HepG2 (cell line): ENCODE measurements around the gene CFTR. TPM values are rescaled to one million over a fixed set of nuclear protein-coding genes. Genes with fewer than 3 reads are reported as not detected.

Experiments used
- ATAC-seq: fragments of 200-7000 bp; cut with Tn5 transposase; 3 replicates; pipeline ENCODE4 v1.9.1; 2020; ENCODE audit warnings: mild to moderate bottlenecking, moderate library complexity
- BruUV-seq: library from RNA; stranded (reverse); fragments of 400-500 nt; replicated peaks from 2 replicates; lab custom pipeline; 2021; lab: Mats Ljungman, UMichigan
- CTCF ChIA-PET: fragments of 300-600 bp; formaldehyde crosslinking; extraction: SDS; loops from one replicate; lab custom pipeline; 2021; ENCODE audit warnings: low total read pairs, inconsistent platforms, low intra/inter-chr PET ratio; lab: Yijun Ruan, JAX
- POLR2A ChIA-PET: fragments of 350-600 bp; sonication (Branson Sonifier 250); formaldehyde crosslinking; loops from one replicate; lab custom pipeline; 2020; ENCODE audit warnings: antibody characterized with exemption, inconsistent platforms; lab: Yijun Ruan, JAX
- DNase-seq: peaks from one replicate; pipeline ENCODE4 v3.0.0-alpha.2; 2015; ENCODE audit warnings: low spot score
- FAIRE-seq: peaks from 3 replicates; lab custom pipeline; 2011; peaks lifted over from hg19 to GRCh38; lab: Jason Lieb, UNC
- H2AFZ ChIP-seq: one replicate; pipeline ENCODE4 v1.6.1; 2011; ENCODE audit warnings: low read length, inconsistent platforms
- H3K27ac ChIP-seq: fragments of 300-600 bp; 3 replicates; pipeline ENCODE4 v1.8.0; 2011; ENCODE audit warnings: mixed run types, mild to moderate bottlenecking, mixed read lengths, low read length, inconsistent platforms; ENCODE audit not compliant: insufficient read depth; ENCODE audit errors: extremely low read length
- H3K27me3 ChIP-seq, 2 experiments: fragments of 200-600 bp in 1 of 2; 2 replicates in 1 of 2; 3 replicates in 1 of 2; pipeline versions ENCODE4 v1.6.0 to v1.8.0; 2011; ENCODE audit warnings: low read length in 2 of 2, mild to moderate bottlenecking in 2 of 2, moderate library complexity in 2 of 2, inconsistent platforms in 1 of 2; ENCODE audit not compliant: insufficient read depth in 2 of 2, control insufficient read depth in 1 of 2
- H3K36me3 ChIP-seq, 2 experiments: fragments of 200-600 bp in 1 of 2; replicated peaks in 1 of 2; 2 replicates in 1 of 2; 3 replicates in 1 of 2; pipeline versions ENCODE4 v1.5.1 to v1.8.0; 2011; ENCODE audit warnings: low read length in 2 of 2, inconsistent platforms in 1 of 2; ENCODE audit not compliant: insufficient read depth in 2 of 2, control insufficient read depth in 1 of 2
- H3K4me1 ChIP-seq: 2 replicates; pipeline ENCODE4 v1.5.1; 2012; ENCODE audit warnings: low read length, inconsistent platforms; ENCODE audit not compliant: insufficient read depth
- H3K4me2 ChIP-seq: 2 replicates; pipeline ENCODE4 v1.6.0; 2011; ENCODE audit warnings: low read depth, low read length, inconsistent platforms
- H3K4me3 ChIP-seq, 3 experiments: fragments of 200-600 bp in 1 of 3; sonication (generic), shearing (Covaris generic) in 1 of 3; replicated peaks in 1 of 3; 2 replicates each; pipeline ENCODE4 v1.5.1; 2011 to 2016; ENCODE audit warnings: low read length in 3 of 3, inconsistent platforms in 2 of 3, low read depth in 2 of 3, mild to moderate bottlenecking in 2 of 3, control low read depth in 1 of 3, mixed read lengths in 1 of 3; ENCODE audit not compliant: insufficient read depth in 1 of 3
- H3K79me2 ChIP-seq: one replicate; pipeline ENCODE4 v1.6.1; 2011; ENCODE audit warnings: low read length, inconsistent platforms; ENCODE audit not compliant: insufficient read depth
- H3K9ac ChIP-seq: 2 replicates; pipeline ENCODE4 v1.6.0; 2011; ENCODE audit warnings: mild to moderate bottlenecking, low read depth, low read length, inconsistent platforms; ENCODE audit not compliant: insufficient read depth
- H3K9me3 ChIP-seq: 2 replicates; pipeline ENCODE4 v1.5.1; 2012; ENCODE audit warnings: mild to moderate bottlenecking, low read length
- H4K20me1 ChIP-seq: 2 replicates; pipeline ENCODE4 v1.6.0; 2011; ENCODE audit warnings: inconsistent platforms, mild to moderate bottlenecking, low read length, moderate library complexity; ENCODE audit not compliant: insufficient read depth
- CREM ChIP-seq, 2 experiments: sonication (generic) in 1 of 2; formaldehyde crosslinking in 1 of 2; IDR thresholded peaks; 2 replicates each; pipeline versions ENCODE4 v1.4.0 to v1.6.1; 2016 to 2020; ENCODE audit warnings: antibody characterized with exemption in 1 of 2, mild to moderate bottlenecking in 1 of 2, missing genetic modification reagents in 1 of 2
- KDM6A ChIP-seq: IDR thresholded peaks from 2 replicates; pipeline ENCODE4 v1.6.1; 2016; ENCODE audit warnings: low read depth
- MAFF ChIP-seq: IDR thresholded peaks from 2 replicates; pipeline ENCODE4 v1.6.1; 2011; ENCODE audit warnings: low read depth, low read length, improper control_type of control experiment
- MAFK ChIP-seq, 2 experiments: IDR thresholded peaks in 1 of 2; conservative IDR thresholded peaks in 1 of 2; 2 replicates each; pipeline ENCODE4 v1.6.1; 2011; ENCODE audit warnings: improper control_type of control experiment in 2 of 2, low read length in 2 of 2
- NRL ChIP-seq: sonication (generic); formaldehyde crosslinking; IDR thresholded peaks from 2 replicates; pipeline ENCODE4 v1.5.0; 2020; ENCODE audit warnings: missing genetic modification reagents, mild to moderate bottlenecking, moderate library complexity, borderline replicate concordance
- SP1 ChIP-seq, 2 experiments: fragments of 450-650 bp in 1 of 2; sonication (generic) in 1 of 2; formaldehyde crosslinking in 1 of 2; IDR thresholded peaks; 2 replicates each; pipeline versions ENCODE4 v1.4.0 to v1.6.1; 2016 to 2020; ENCODE audit warnings: missing genetic modification reagents in 1 of 2
- THAP8 ChIP-seq: sonication (generic); formaldehyde crosslinking; IDR thresholded peaks from 2 replicates; pipeline ENCODE4 v1.5.1; 2020; ENCODE audit warnings: missing genetic modification reagents, mild to moderate bottlenecking, borderline replicate concordance
- TRAFD1 ChIP-seq: sonication (generic); formaldehyde crosslinking; IDR thresholded peaks from 2 replicates; pipeline ENCODE4 v1.5.1; 2020; ENCODE audit warnings: missing genetic modification reagents, mild to moderate bottlenecking, borderline replicate concordance
- WGBS: methylation state at CpG from one replicate; pipeline ENCODE4 v1.1.6; 2017; ENCODE audit warnings: low lambda C conversion rate; 5-methylcytosine and 5-hydroxymethylcytosine counted together
- in situ Hi-C: cut with HindIII; loops from 2 replicates; pipeline ENCODE4 v1.10.0; 2017; ENCODE audit warnings: low pct_unique_long_range_greater_than_20kb; ENCODE audit not compliant: extremely low pct_ligation_motif_present
- intact Hi-C: fragments of 100-400 bp; cut with micrococcal nuclease; formaldehyde crosslinking; loops from one replicate; pipeline ENCODE4 v1.10.0; 2022; ENCODE audit not compliant: unreplicated experiment
- polyA plus RNA-seq, 8 experiments: library from polyadenylated mRNA; depleted of rRNA in 3 of 8; stranded (reverse) in 7 of 8; unstranded in 1 of 8; fragments of >200 nt; fragmentation: Illumina TruSeq in 4 of 8; extraction: Trizol in 4 of 8; gene quantifications; 2 replicates each; pipeline versions ENCODE4 v1.2.1 to v1.2.3, GENCODE V29; 2011 to 2016; ENCODE audit warnings: low read depth in 4 of 8, missing spikeins in 1 of 8, mixed read lengths in 1 of 8; ENCODE audit not compliant: insufficient read depth in 1 of 8
- total RNA-seq, 5 experiments: library from RNA; depleted of rRNA; stranded (reverse); fragments of >200 nt; fragmentation: Illumina TruSeq; extraction: Trizol; gene quantifications; 2 replicates each; pipeline ENCODE4 v1.2.3, GENCODE V29; 2016; ENCODE audit warnings: low read depth in 1 of 5
- TF ChIP-seq, protein P1 (sequence below): sonication (generic); formaldehyde crosslinking; IDR thresholded peaks from 2 replicates; pipeline ENCODE4 v1.4.0; 2020; ENCODE audit warnings: mild to moderate bottlenecking, missing genetic modification reagents

The CFTR gene
- total and polyA plus RNA-seq, 2 of the 13 experiments (the other 11 are each of a cell fraction or from before 2014, with no cell fraction given) = not detected

DNA sequence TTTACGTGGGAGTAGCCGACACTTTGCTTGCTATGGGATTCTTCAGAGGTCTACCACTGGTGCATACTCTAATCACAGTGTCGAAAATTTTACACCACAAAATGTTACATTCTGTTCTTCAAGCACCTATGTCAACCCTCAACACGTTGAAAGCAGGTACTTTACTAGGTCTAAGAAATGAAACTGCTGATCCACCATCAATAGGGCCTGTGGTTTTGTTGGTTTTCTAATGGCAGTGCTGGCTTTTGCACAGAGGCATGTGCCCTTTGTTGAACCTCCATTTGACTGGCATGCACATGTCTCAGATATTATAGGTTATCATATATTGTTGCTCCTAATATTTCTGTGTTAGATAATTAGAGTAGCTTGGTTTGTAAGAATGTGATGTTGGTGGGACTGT is 123.8 kb downstream of the CFTR start (continued):
- no peak for TF ChIP-seq TRAFD1 (CRISPR knock-in tag)

DNA sequence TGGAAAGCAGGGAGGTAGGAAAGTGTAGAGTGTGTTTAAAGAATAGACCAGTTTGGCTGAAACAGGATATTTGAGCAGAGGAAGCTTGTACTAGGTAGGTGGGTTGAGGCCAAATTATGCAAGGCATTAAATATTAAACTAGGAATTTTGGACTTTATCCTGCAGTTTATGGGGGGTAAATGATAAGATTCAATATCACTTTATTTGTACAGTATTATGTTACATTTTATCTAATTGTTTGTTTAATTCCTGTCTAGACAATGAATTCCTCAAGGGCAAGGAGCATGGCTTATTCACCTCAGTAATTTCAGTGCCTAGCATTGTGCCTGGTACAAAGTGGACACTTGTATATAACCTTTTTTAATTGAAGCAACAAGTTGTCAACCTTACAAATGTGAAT is 125.9 kb downstream of the CFTR start:
- ChIA-PET CTCF (no interaction called here), POLR2A (no interaction called here)
- ATAC-seq = no peak
- no peaks in the 10 kb centered on the region for H3K4me1 ChIP-seq
- BruUV-seq = no TSS peak
- H3K9ac ChIP-seq = no peak overlapping the region
- H2AFZ ChIP-seq = no peak overlapping the region
- no peak for FAIRE-seq
- no peak for TF ChIP-seq THAP8
- TF ChIP-seq NRL = no peak
- H4K20me1 ChIP-seq = no peaks in the 10 kb centered on the region
- intact Hi-C loops (no loop called here), in situ Hi-C loops (no loop called here)
- no peaks in the 10 kb centered on the region for H3K27me3 ChIP-seq
- no peaks in the 10 kb centered on the region for H3K36me3 ChIP-seq
- DNase-seq = no peak
- H3K4me2 ChIP-seq = no peak overlapping the region
- H3K27ac ChIP-seq = no peak overlapping the region
- no peaks in the 10 kb centered on the region for H3K79me2 ChIP-seq
- no peak overlapping the region for H3K4me3 ChIP-seq
- no peaks in the 10 kb centered on the region for H3K9me3 ChIP-seq

GRCh38 chr7:117606132-117606531 is 126.3 kb downstream of the CFTR start:
- H3K4me1 ChIP-seq = no peaks in the 10 kb centered on the region
- TF ChIP-seq KDM6A (CRISPR knock-in tag) (no peak), CREM (IDR thresholded peaks at IDR 0.05) (no peak), CREM (CRISPR knock-in tag; IDR thresholded peaks at IDR 0.05) (no peak), SP1 (IDR thresholded peaks at IDR 0.05) (no peak), SP1 (CRISPR knock-in tag; IDR thresholded peaks at IDR 0.05) (no peak), MAFF (peak; percentile 55), MAFK (conservative IDR thresholded peaks at IDR 0.05 in 1 of 2, IDR thresholded peaks at IDR 0.05 in 1 of 2; ENCODE audit: low read length in 2 of 2) (peak in 1 of 2 experiments; percentile 66; a peak in 3 of 4 replicates)
- TF ChIP-seq, protein P1, sequence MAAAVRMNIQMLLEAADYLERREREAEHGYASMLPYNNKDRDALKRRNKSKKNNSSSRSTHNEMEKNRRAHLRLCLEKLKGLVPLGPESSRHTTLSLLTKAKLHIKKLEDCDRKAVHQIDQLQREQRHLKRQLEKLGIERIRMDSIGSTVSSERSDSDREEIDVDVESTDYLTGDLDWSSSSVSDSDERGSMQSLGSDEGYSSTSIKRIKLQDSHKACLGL = no peak
- TF ChIP-seq, all 625 proteins: peak for 2
- WGBS = 11% methylated on average over 3 of the region's 3 CpGs
- H3K27ac ChIP-seq = no peak overlapping the region
- no peak for DNase-seq
- no peak overlapping the region for H3K9ac ChIP-seq
- H2AFZ ChIP-seq = no peak overlapping the region
- in situ Hi-C loops (no loop called here), intact Hi-C loops (no loop called here)
- H3K4me2 ChIP-seq = no peak overlapping the region
- ChIA-PET POLR2A (no interaction called here), CTCF (no interaction called here)
- no peaks in the 10 kb centered on the region for H4K20me1 ChIP-seq
- no peak for ATAC-seq
- H3K27me3 ChIP-seq = no peaks in the 10 kb centered on the region
- no TSS peak for BruUV-seq
- no peaks in the 10 kb centered on the region for H3K9me3 ChIP-seq
- no peak overlapping the region for H3K4me3 ChIP-seq
- no peaks in the 10 kb centered on the region for H3K79me2 ChIP-seq
- no peaks in the 10 kb centered on the region for H3K36me3 ChIP-seq
- FAIRE-seq = no peak
